Measurements from ENCODE around the gene EPB42. TPM values are rescaled to one million over a fixed set of nuclear protein-coding genes. Genes with fewer than 3 reads are reported as not detected.

Gene EPB42
- polyA plus RNA-seq, 1 experiment: not detected

DNA sequence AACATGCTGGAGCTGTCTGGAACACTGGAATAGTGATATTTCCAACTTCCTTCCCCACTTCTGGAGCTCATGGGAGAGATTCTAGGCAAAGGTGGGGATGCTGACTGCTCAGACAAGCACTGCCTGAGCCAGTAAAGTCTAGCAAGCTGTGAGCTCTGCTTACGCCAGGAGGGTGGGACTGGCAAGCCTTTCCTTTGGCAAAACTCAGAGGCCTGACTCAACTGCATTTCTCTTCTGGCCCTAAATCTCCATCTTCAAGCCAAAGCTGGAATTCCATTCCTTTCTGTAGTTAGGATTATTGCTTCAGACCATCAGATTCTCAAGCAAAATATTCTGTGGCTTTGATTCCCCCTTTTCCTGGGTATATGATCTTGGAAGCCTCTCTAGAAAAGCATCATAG is 20.3 kb upstream of the EPB42 start:
- DNase-seq (ENCODE audit: low read depth): no peak
- H3K4me3 ChIP-seq (ENCODE audit: low read depth, low read length): no peak overlapping the region
- TF ChIP-seq, protein P1, sequence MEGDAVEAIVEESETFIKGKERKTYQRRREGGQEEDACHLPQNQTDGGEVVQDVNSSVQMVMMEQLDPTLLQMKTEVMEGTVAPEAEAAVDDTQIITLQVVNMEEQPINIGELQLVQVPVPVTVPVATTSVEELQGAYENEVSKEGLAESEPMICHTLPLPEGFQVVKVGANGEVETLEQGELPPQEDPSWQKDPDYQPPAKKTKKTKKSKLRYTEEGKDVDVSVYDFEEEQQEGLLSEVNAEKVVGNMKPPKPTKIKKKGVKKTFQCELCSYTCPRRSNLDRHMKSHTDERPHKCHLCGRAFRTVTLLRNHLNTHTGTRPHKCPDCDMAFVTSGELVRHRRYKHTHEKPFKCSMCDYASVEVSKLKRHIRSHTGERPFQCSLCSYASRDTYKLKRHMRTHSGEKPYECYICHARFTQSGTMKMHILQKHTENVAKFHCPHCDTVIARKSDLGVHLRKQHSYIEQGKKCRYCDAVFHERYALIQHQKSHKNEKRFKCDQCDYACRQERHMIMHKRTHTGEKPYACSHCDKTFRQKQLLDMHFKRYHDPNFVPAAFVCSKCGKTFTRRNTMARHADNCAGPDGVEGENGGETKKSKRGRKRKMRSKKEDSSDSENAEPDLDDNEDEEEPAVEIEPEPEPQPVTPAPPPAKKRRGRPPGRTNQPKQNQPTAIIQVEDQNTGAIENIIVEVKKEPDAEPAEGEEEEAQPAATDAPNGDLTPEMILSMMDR (IDR thresholded peaks at IDR 0.05; ENCODE audit: insufficient read depth, low read depth, low read length): no peak
- ChIA-PET POLR2A (interaction anchor here (0.6 kb wide), 1 partner anchor 193 kb away, joined by 5 read pairs; no protein-coding TSS in a partner anchor), CTCF (interaction anchor here (1.3 to 2.2 kb wide), 4 partner anchors 11 to 45 kb away, joined by 3 to 11 read pairs (median 6); no protein-coding TSS in a partner anchor)
- no peaks in the 10 kb centered on the region for H3K36me3 ChIP-seq (ENCODE audit: control insufficient read depth, insufficient read depth, low read length)
- peaks cover 31% of the 10 kb centered on the region for H3K27me3 ChIP-seq (ENCODE audit: control insufficient read depth, insufficient read depth, low read length)

DNA sequence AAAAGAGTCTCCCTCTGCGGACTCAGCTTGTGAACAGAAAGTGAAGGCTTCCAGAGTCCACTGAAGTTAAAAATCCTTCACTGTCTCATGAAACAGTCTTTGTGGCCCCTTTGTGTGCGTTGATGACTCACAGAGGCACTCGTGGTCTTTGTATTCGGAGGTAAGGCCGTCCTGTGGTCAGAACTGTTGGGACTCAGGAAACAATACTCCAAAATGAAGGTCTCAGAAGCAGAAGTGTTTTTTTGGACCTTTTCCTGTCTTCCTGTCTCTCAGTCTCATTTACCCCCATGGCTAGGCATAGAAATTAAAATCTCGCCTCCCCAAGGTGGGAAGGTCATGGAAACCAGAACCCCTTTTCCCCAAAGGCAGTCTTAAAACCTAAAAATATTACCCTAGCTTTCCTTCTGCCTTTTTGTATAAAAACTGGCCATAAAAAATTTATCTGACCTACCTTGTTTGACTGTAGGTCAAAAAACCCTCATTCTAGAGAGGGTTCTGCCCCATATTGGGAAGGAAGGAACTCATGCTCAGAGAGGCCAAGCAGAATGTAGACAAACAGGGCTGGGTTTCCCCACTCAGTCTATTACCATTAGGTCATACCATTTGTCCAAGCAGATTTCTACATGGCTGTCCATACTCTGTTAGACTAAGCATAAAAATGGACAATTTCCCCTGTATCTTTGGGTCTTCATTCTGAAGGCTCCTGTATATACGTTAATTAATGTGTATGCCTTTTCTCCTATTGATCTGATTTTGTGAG is 19.1 kb upstream of the EPB42 start:
- CTCF ChIA-PET: interaction anchor here (1.4 kb wide), 1 partner anchor 29 kb away, joined by 3 read pairs; no protein-coding TSS in a partner anchor
- no peaks in the 10 kb centered on the region for H3K36me3 ChIP-seq (ENCODE audit: control insufficient read depth, insufficient read depth, low read length)
- H3K4me3 ChIP-seq (ENCODE audit: low read depth, low read length): no peak overlapping the region
- DNase-seq (ENCODE audit: low read depth): no peak
- POLR2A ChIA-PET: no interaction called here
- peaks cover 33% of the 10 kb centered on the region for H3K27me3 ChIP-seq (ENCODE audit: control insufficient read depth, insufficient read depth, low read length)
- TF ChIP-seq, protein P1 (IDR thresholded peaks at IDR 0.05; ENCODE audit: insufficient read depth, low read depth, low read length): no peak

- CTCF ChIA-PET: interaction anchor here (1.4 kb wide), 2 partner anchors 12 to 30 kb away, joined by 3 to 5 read pairs; no protein-coding TSS in a partner anchor
These were observed 17.9 kb upstream of the EPB42 start for GRCh38 chr15:43238671-43239131.

GRCh38 chr15:43237842-43238470 is 17.1 kb upstream of the EPB42 start:
- no peak for DNase-seq (ENCODE audit: low read depth)
- Histone ChIP-seq H3K4me3 (ENCODE audit: low read depth, low read length) (no peak overlapping the region), H3K36me3 (ENCODE audit: control insufficient read depth, insufficient read depth, low read length) (no peaks in the 10 kb centered on the region), H3K27me3 (ENCODE audit: control insufficient read depth, insufficient read depth, low read length) (peaks cover 23% of the 10 kb centered on the region)
- TF ChIP-seq, protein P1 (IDR thresholded peaks at IDR 0.05; ENCODE audit: insufficient read depth, low read depth, low read length): no peak
- ChIA-PET CTCF (interaction anchor here (1.4 to 1.8 kb wide), 2 partner anchors 11 to 13 kb away, joined by 5 to 6 read pairs; no protein-coding TSS in a partner anchor), POLR2A (no interaction called here)

More at GRCh38 chr15:43238671-43239131, 17.9 kb upstream of the EPB42 start:
- peaks cover 29% of the 10 kb centered on the region for H3K27me3 ChIP-seq (ENCODE audit: control insufficient read depth, insufficient read depth, low read length)
- DNase-seq (ENCODE audit: low read depth): no peak
- TF ChIP-seq, protein P1 (IDR thresholded peaks at IDR 0.05; ENCODE audit: insufficient read depth, low read depth, low read length): no peak
- no peaks in the 10 kb centered on the region for H3K36me3 ChIP-seq (ENCODE audit: control insufficient read depth, insufficient read depth, low read length)
- H3K4me3 ChIP-seq (ENCODE audit: low read depth, low read length): no peak overlapping the region
- POLR2A ChIA-PET: no interaction called here

DNA sequence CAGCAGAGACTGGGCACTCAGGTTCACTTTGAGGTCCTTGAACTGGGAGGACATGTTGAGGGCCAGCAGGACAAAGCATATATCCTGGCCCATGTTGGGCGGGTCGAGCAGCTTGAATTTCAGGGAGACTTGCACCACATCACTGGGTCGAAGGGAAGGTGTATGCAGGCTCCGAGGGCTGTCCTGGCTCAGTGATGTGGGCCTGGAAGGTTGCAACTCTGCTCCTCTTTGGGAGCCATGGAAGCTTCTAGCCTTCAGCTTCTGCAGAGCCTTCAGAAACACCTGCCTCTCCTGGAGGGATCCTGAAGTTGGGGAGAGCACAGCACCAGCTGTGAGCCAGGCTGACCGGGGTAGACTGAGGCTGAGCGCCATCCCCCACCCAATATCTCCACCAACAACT is 14.7 kb upstream of the EPB42 start:
- Histone ChIP-seq H3K27me3 (ENCODE audit: control insufficient read depth, insufficient read depth, low read length) (peaks cover 18% of the 10 kb centered on the region), H3K4me3 (ENCODE audit: low read depth, low read length) (no peak overlapping the region), H3K36me3 (ENCODE audit: control insufficient read depth, insufficient read depth, low read length) (no peaks in the 10 kb centered on the region)
- ChIA-PET POLR2A (no interaction called here), CTCF (interaction anchor here (1.1 to 1.6 kb wide), 2 partner anchors 10 to 11 kb away, joined by 3 to 7 read pairs; no protein-coding TSS in a partner anchor)
- no peak for DNase-seq (ENCODE audit: low read depth)
- TF ChIP-seq, protein P1 (IDR thresholded peaks at IDR 0.05; ENCODE audit: insufficient read depth, low read depth, low read length): no peak

All from BJ (cell line).